K562 (cell line): ENCODE results near the gene IRX2. TPM values are rescaled to one million over a fixed set of nuclear protein-coding genes. Genes with fewer than 3 reads are reported as not detected.

Source experiments
- ATAC-seq: fragments of 200-7000 bp; cut with Tn5 transposase; 3 replicates; pipeline ENCODE4 v1.9.1; 2020; ENCODE audit warnings: moderate library complexity
- BruUV-seq: library from RNA; stranded (reverse); fragments of 400-500 nt; replicated peaks from 2 replicates; lab custom pipeline; 2021; lab: Mats Ljungman, UMichigan
- CTCF ChIA-PET: fragments of 300-600 bp; formaldehyde crosslinking; extraction: SDS; loops from one replicate; lab custom pipeline; 2021; ENCODE audit warnings: low intra/inter-chr PET ratio; lab: Yijun Ruan, JAX
- POLR2A ChIA-PET: fragments of 300-600, 350-650 bp; sonication (Branson Sonifier 250); formaldehyde crosslinking; extraction: SDS; loops from one replicate; lab custom pipeline; 2021; ENCODE audit warnings: antibody characterized with exemption, inconsistent platforms; lab: Yijun Ruan, JAX
- DNase-seq, 4 experiments: peaks; one replicate each; pipeline versions ENCODE4 v3.0.0 to v3.0.0-alpha.2; 2011 to 2018; ENCODE audit warnings: low spot score in 3 of 4, mixed read lengths in 3 of 4; ENCODE audit errors: extremely low read depth in 1 of 4
- FAIRE-seq: peaks from 2 replicates; lab custom pipeline; 2011; peaks lifted over from hg19 to GRCh38; lab: Jason Lieb, UNC
- H2AFZ ChIP-seq: 2 replicates; pipeline ENCODE4 v1.6.0; 2011; ENCODE audit warnings: low read depth, low read length, control low read depth, inconsistent platforms
- H3K27ac ChIP-seq: fragments of 200-600 bp; 3 replicates; pipeline ENCODE4 v1.8.0; 2011; ENCODE audit warnings: low read depth, mild to moderate bottlenecking, control low read depth, inconsistent platforms, low read length, moderate library complexity, mixed read lengths; ENCODE audit errors: extremely low read depth
- H3K27me3 ChIP-seq, 2 experiments: fragments of 300-600 bp in 1 of 2; 2 replicates in 1 of 2; 3 replicates in 1 of 2; pipeline versions ENCODE4 v1.6.0 to v1.8.0; 2011; ENCODE audit warnings: inconsistent platforms in 2 of 2, low read length in 2 of 2, mild to moderate bottlenecking in 1 of 2, mixed read lengths in 1 of 2, moderate library complexity in 1 of 2; ENCODE audit not compliant: control insufficient read depth in 2 of 2, insufficient read depth in 2 of 2
- H3K36me3 ChIP-seq: fragments of 300-600 bp; 3 replicates; pipeline ENCODE4 v1.8.0; 2011; ENCODE audit warnings: mild to moderate bottlenecking, low read length, inconsistent platforms; ENCODE audit not compliant: control insufficient read depth, insufficient read depth
- H3K4me1 ChIP-seq, 2 experiments: fragments of 200-600 bp in 1 of 2; replicated peaks in 1 of 2; 2 replicates in 1 of 2; 3 replicates in 1 of 2; pipeline versions ENCODE4 v1.5.1 to v1.8.0; 2011; ENCODE audit warnings: inconsistent platforms in 2 of 2, low read length in 2 of 2, mild to moderate bottlenecking in 1 of 2, mixed read lengths in 1 of 2, moderate library complexity in 1 of 2; ENCODE audit not compliant: control insufficient read depth in 2 of 2, insufficient read depth in 2 of 2
- H3K4me2 ChIP-seq: 2 replicates; pipeline ENCODE4 v1.6.1; 2011; ENCODE audit warnings: low read length, control low read depth, inconsistent platforms, mixed read lengths; ENCODE audit not compliant: insufficient read depth
- H3K4me3 ChIP-seq: fragments of 200-600 bp; sonication (generic), shearing (Covaris generic); 2 replicates; pipeline ENCODE4 v1.5.1; 2016; ENCODE audit warnings: control low read depth, inconsistent platforms
- H3K79me2 ChIP-seq: fragments of 200-600 bp; 3 replicates; pipeline ENCODE4 v1.8.0; 2011; ENCODE audit warnings: low read length, inconsistent platforms; ENCODE audit not compliant: control insufficient read depth, insufficient read depth
- H3K9ac ChIP-seq, 2 experiments: 2 replicates each; pipeline versions ENCODE4 v1.6.0 to v1.6.1; 2011; ENCODE audit warnings: low read depth in 2 of 2, low read length in 2 of 2, control low read depth in 1 of 2, inconsistent platforms in 1 of 2, mild to moderate bottlenecking in 1 of 2, mixed read lengths in 1 of 2; ENCODE audit not compliant: insufficient read depth in 1 of 2
- H3K9me1 ChIP-seq: one replicate; pipeline ENCODE4 v1.6.0; 2011; ENCODE audit warnings: inconsistent platforms, mild to moderate bottlenecking, low read length, moderate library complexity; ENCODE audit not compliant: control insufficient read depth, insufficient read depth
- H3K9me3 ChIP-seq: replicated peaks from 2 replicates; pipeline ENCODE4 v1.5.1; 2011; ENCODE audit warnings: low read depth, low read length, inconsistent platforms; ENCODE audit not compliant: control insufficient read depth, insufficient read depth
- H4K20me1 ChIP-seq: replicated peaks from 2 replicates; pipeline ENCODE4 v1.6.1; 2011; ENCODE audit warnings: low read length, inconsistent platforms, mixed read lengths; ENCODE audit not compliant: control insufficient read depth, insufficient read depth
- ELF4 ChIP-seq: fragments of 450-650 bp; formaldehyde crosslinking; IDR thresholded peaks from 2 replicates; pipeline ENCODE4 v1.4.0; 2022; ENCODE audit warnings: missing genetic modification characterization
- ELK1 ChIP-seq: sonication (generic); formaldehyde crosslinking; IDR thresholded peaks from 2 replicates; pipeline ENCODE4 v1.8.1; 2022; ENCODE audit warnings: missing genetic modification reagents
- FOXK2 ChIP-seq, 2 experiments: fragments of 450-650 bp; IDR thresholded peaks in 1 of 2; conservative IDR thresholded peaks in 1 of 2; 2 replicates each; pipeline ENCODE4 v1.6.1; 2016; ENCODE audit warnings: low read depth in 2 of 2, mild to moderate bottlenecking in 1 of 2
- FOXP1 ChIP-seq: sonication (generic); formaldehyde crosslinking; IDR thresholded peaks from 2 replicates; pipeline ENCODE4 v1.8.0; 2022; ENCODE audit warnings: mild to moderate bottlenecking, missing genetic modification reagents
- HBP1 ChIP-seq: fragments of 450-650 bp; formaldehyde crosslinking; IDR thresholded peaks from 2 replicates; pipeline ENCODE4 v1.4.0; 2022; ENCODE audit warnings: missing genetic modification characterization
- KDM2B ChIP-seq: fragments of 250-450 bp; sonication (Bioruptor Pico); IDR thresholded peaks from 2 replicates; pipeline ENCODE4 v1.8.0; 2021; ENCODE audit warnings: mild to moderate bottlenecking, moderate library complexity
- MXD1 ChIP-seq: fragments of 250-450 bp; sonication (Bioruptor Pico); IDR thresholded peaks from 2 replicates; pipeline ENCODE4 v1.8.0; 2021; ENCODE audit warnings: borderline replicate concordance, mild to moderate bottlenecking, moderate library complexity; ENCODE audit not compliant: poor library complexity, severe bottlenecking
- NR0B1 ChIP-seq: fragments of 450-650 bp; IDR thresholded peaks from one replicate; pipeline ENCODE4 v1.6.1; 2018; ENCODE audit warnings: mild to moderate bottlenecking, moderate library complexity; ENCODE audit not compliant: partially characterized antibody
- THRB ChIP-seq: fragments of 450-650 bp; formaldehyde crosslinking; conservative IDR thresholded peaks from 2 replicates; pipeline ENCODE4 v1.4.0; 2022; ENCODE audit warnings: mild to moderate bottlenecking, missing genetic modification characterization
- ZBTB1 ChIP-seq: sonication (generic); formaldehyde crosslinking; IDR thresholded peaks from 2 replicates; pipeline ENCODE4 v1.8.1; 2023; ENCODE audit warnings: missing genetic modification reagents, low read depth, mild to moderate bottlenecking, borderline replicate concordance
- ZC3H8 ChIP-seq: fragments of 450-650 bp; IDR thresholded peaks from 2 replicates; pipeline ENCODE4 v1.6.1; 2017
- ZNF121 ChIP-seq: sonication (generic); formaldehyde crosslinking; conservative IDR thresholded peaks from 2 replicates; pipeline ENCODE4 v1.8.0; 2022; ENCODE audit warnings: missing genetic modification reagents
- ZNF140 ChIP-seq: fragments of 250-450 bp; sonication (Bioruptor Pico); IDR thresholded peaks from 2 replicates; pipeline ENCODE4 v1.8.0; 2021; ENCODE audit warnings: moderate library complexity, mild to moderate bottlenecking, inconsistent platforms
- ZNF143 ChIP-seq: sonication (generic); formaldehyde crosslinking; IDR thresholded peaks from 2 replicates; pipeline ENCODE4 v1.9.0; 2022; ENCODE audit warnings: mild to moderate bottlenecking, missing genetic modification reagents
- ZNF668 ChIP-seq: fragments of 250-450 bp; sonication (Bioruptor Pico); IDR thresholded peaks from 2 replicates; pipeline ENCODE4 v1.8.0; 2022; ENCODE audit warnings: mild to moderate bottlenecking, inconsistent platforms
- WGBS: fragments of 100-300 bp; shearing (Covaris generic); methylation state at CpG from one replicate; pipeline ENCODE4 v1.1.6; 2016; ENCODE audit warnings: low coverage, mixed read lengths; ENCODE audit not compliant: insufficient coverage; ENCODE audit errors: missing lambda C conversion rate; 5-methylcytosine and 5-hydroxymethylcytosine counted together
- in situ Hi-C: fragments of 300-500 bp; cut with MboI; formaldehyde crosslinking; loops from 4 replicates; pipeline ENCODE4 v1.15.0; 2018; ENCODE audit warnings: inconsistent platforms, mixed read lengths
- intact Hi-C: fragments of 100-400 bp; cut with micrococcal nuclease; formaldehyde crosslinking; loops from 2 replicates; pipeline ENCODE4 v1.14.2; 2022
- polyA plus RNA-seq, 8 experiments: library from polyadenylated mRNA; depleted of rRNA in 4 of 8; stranded (reverse) in 5 of 8; unstranded in 3 of 8; fragments of >200 nt; fragmentation: Nextera tagmentation in 2 of 8; fragmentation: Illumina TruSeq in 1 of 8; extraction: Ambion mirVana in 2 of 8; extraction: Trizol in 1 of 8; gene quantifications; 2 replicates each; pipeline versions ENCODE4 v1.2.1 to v1.2.3, GENCODE V29; 2011 to 2014; ENCODE audit warnings: inconsistent platforms in 1 of 8, missing spikeins in 1 of 8
- total RNA-seq, 7 experiments: library from RNA; depleted of rRNA in 6 of 7; stranded (reverse); fragments of >200 nt in 6 of 7; fragmentation: Illumina TruSeq in 2 of 7; extraction: Trizol in 2 of 7; gene quantifications; 2 replicates each; pipeline versions ENCODE4 v1.2.1 to v1.2.3, GENCODE V29; 2011 to 2021; ENCODE audit warnings: low replicate concordance in 1 of 7

Gene IRX2
- total and polyA plus RNA-seq, 9 of the 15 experiments (the other 6 are each of a cell fraction or from before 2014, with no cell fraction given): 0.13 TPM; not detected in 8

- BruUV-seq: no TSS peak
- no peak overlapping the region for H3K27ac ChIP-seq
- no peak overlapping the region for H3K4me3 ChIP-seq
- ChIA-PET POLR2A (interaction anchor here (0.6 kb wide), 1 partner anchor 58 kb away, joined by 3 read pairs; no protein-coding TSS in a partner anchor), CTCF (no interaction called here)
- intact Hi-C loops: no loop called here
- peaks cover 14 to 76% of the 10 kb centered on the region in 2 experiments for H3K27me3 ChIP-seq
- no peak overlapping the region for H3K9ac ChIP-seq
- H3K4me1 ChIP-seq: no peaks in the 10 kb centered on the region
- H2AFZ ChIP-seq: no peak overlapping the region
- DNase-seq (no peak), ATAC-seq (no peak), FAIRE-seq (no peak)
- no peak for TF ChIP-seq ZNF140 (CRISPR knock-in tag)
- no peak for TF ChIP-seq ZNF143
- TF ChIP-seq THRB (CRISPR knock-in tag): no peak
- no peak for TF ChIP-seq NR0B1
- TF ChIP-seq FOXK2 (conservative IDR thresholded peaks at IDR 0.05 in 1 of 2, IDR thresholded peaks at IDR 0.05 in 1 of 2; ENCODE audit: low read depth in 2 of 2): no peak
- no peak for TF ChIP-seq HBP1
- TF ChIP-seq ZBTB1 (CRISPR knock-in tag): no peak
- no peak for TF ChIP-seq ZNF121 (CRISPR knock-in tag)
- TF ChIP-seq MXD1 (CRISPR knock-in tag): no peak
- no peak for TF ChIP-seq ZC3H8
- no peak for TF ChIP-seq ELF4 (CRISPR knock-in tag)
- no peak for TF ChIP-seq ELK1
- no peak for TF ChIP-seq ZNF668 (CRISPR knock-in tag)
- TF ChIP-seq KDM2B (CRISPR knock-in tag): no peak
- no peak for TF ChIP-seq FOXP1 (CRISPR knock-in tag)
- in situ Hi-C loops: no loop called here
- no peaks in the 10 kb centered on the region for H3K36me3 ChIP-seq
- H3K9me3 ChIP-seq: no peaks in the 10 kb centered on the region
- no peaks in the 10 kb centered on the region for H3K79me2 ChIP-seq
- under 1% methylated on average over 12 of the region's 12 CpGs for WGBS
- H3K9me1 ChIP-seq: peaks cover 1% of the 10 kb centered on the region
- peaks cover 5% of the 10 kb centered on the region; the same call in 1 of the 2 replicates for H4K20me1 ChIP-seq
- no peak overlapping the region for H3K4me2 ChIP-seq
Measured at GRCh38 chr5:2703615-2704014, 47.9 kb downstream of the IRX2 start.
